OCI-LY1 (cell line): ENCODE results near the gene AVPI1.
A peak's percentile ranks its signal among the peaks of the same experiment; 100 is the strongest.

Experiments used
- H2AFZ ChIP-seq: fragments of 200-600 bp; sonication (generic), shearing (Covaris generic); 2 replicates; pipeline ENCODE4 v1.6.0; 2014; ENCODE audit warnings: antibody characterized with exemption, mild to moderate bottlenecking, low read length
- H3F3A ChIP-seq: fragments of 200-600 bp; sonication (generic), shearing (Covaris generic); 2 replicates; pipeline ENCODE4 v1.6.0; 2014; ENCODE audit warnings: mild to moderate bottlenecking, antibody characterized with exemption, low read length, moderate library complexity; ENCODE audit not compliant: insufficient read depth
- H3K27ac ChIP-seq: fragments of 200-600 bp; sonication (generic); 2 replicates; pipeline ENCODE4 v1.5.1; 2014; ENCODE audit warnings: low read length, mixed run types, mild to moderate bottlenecking, low read depth; ENCODE audit not compliant: poor library complexity, severe bottlenecking
- H3K27me3 ChIP-seq: fragments of 200-600 bp; sonication (generic); 2 replicates; pipeline ENCODE4 v1.6.0; 2014; ENCODE audit warnings: antibody characterized with exemption, mild to moderate bottlenecking, low read length, moderate library complexity; ENCODE audit not compliant: insufficient read depth
- H3K36me3 ChIP-seq: fragments of 200-600 bp; sonication (generic); 2 replicates; pipeline ENCODE4 v1.6.1; 2014; ENCODE audit warnings: mild to moderate bottlenecking, antibody characterized with exemption, low read length, moderate library complexity, mixed read lengths; ENCODE audit not compliant: insufficient read depth
- H3K4me1 ChIP-seq: fragments of 200-600 bp; sonication (generic); 2 replicates; pipeline ENCODE4 v1.5.1; 2014; ENCODE audit warnings: mild to moderate bottlenecking, low read length, moderate library complexity; ENCODE audit not compliant: insufficient read depth, severe bottlenecking
- H3K4me2 ChIP-seq: fragments of 200-600 bp; sonication (generic), shearing (Covaris generic); 2 replicates; pipeline ENCODE4 v1.6.1; 2014; ENCODE audit warnings: low read length
- H3K4me3 ChIP-seq: fragments of 200-600 bp; sonication (generic); 2 replicates; pipeline ENCODE4 v1.5.1; 2014; ENCODE audit warnings: low read length, low read depth, mild to moderate bottlenecking, mixed read lengths; ENCODE audit not compliant: poor library complexity, severe bottlenecking
- H3K79me2 ChIP-seq: fragments of 200-600 bp; shearing (Covaris generic); 2 replicates; pipeline ENCODE4 v1.6.1; 2016; ENCODE audit warnings: mixed run types, low read length, mixed read lengths; ENCODE audit not compliant: insufficient read depth
- H3K9ac ChIP-seq: fragments of 200-600 bp; sonication (generic), shearing (Covaris generic); 2 replicates; pipeline ENCODE4 v1.6.1; 2014; ENCODE audit warnings: mild to moderate bottlenecking, low read length, mixed read lengths
- H3K9me2 ChIP-seq: fragments of 200-600 bp; sonication (generic), shearing (Covaris generic); 2 replicates; pipeline ENCODE4 v1.6.1; 2014; ENCODE audit warnings: low read depth, mild to moderate bottlenecking, low read length, mixed read lengths
- H3K9me3 ChIP-seq: fragments of 200-600 bp; shearing (Covaris generic); 2 replicates; pipeline ENCODE4 v1.6.1; 2014; ENCODE audit warnings: low read length, mixed read lengths
- H4K20me1 ChIP-seq: fragments of 200-600 bp; sonication (generic), shearing (Covaris generic); 2 replicates; pipeline ENCODE4 v1.6.0; 2016; ENCODE audit warnings: mild to moderate bottlenecking, low read length; ENCODE audit not compliant: insufficient read depth
- CTCF ChIP-seq: fragments of 200-600 bp; sonication (generic), shearing (Covaris generic); IDR thresholded peaks from 2 replicates; pipeline ENCODE4 v1.5.1; 2017; ENCODE audit warnings: mild to moderate bottlenecking, antibody characterized with exemption, low read length, moderate library complexity, mixed read lengths
- EZH2 ChIP-seq: fragments of 200-600 bp; sonication (generic), shearing (Covaris generic); IDR thresholded peaks from 2 replicates; pipeline ENCODE4 v1.8.0; 2017; ENCODE audit warnings: borderline replicate concordance, mixed run types, mild to moderate bottlenecking, antibody characterized with exemption, low read length, moderate library complexity, mixed read lengths

AVPI1 gene

GRCh38 chr10:97676770-97677581 is 10.1 kb downstream of the AVPI1 start:
- no peaks in the 10 kb centered on the region for H3K27me3 ChIP-seq
- H3F3A ChIP-seq: no peaks in the 10 kb centered on the region
- no peaks in the 10 kb centered on the region; the same call in 1 of the 2 replicates for H3K36me3 ChIP-seq
- H2AFZ ChIP-seq: no peak overlapping the region
- no peak overlapping the region for H3K27ac ChIP-seq
- H3K9me2 ChIP-seq: no peaks in the 10 kb centered on the region
- no peaks in the 10 kb centered on the region for H3K9me3 ChIP-seq
- no peak overlapping the region for H3K4me2 ChIP-seq
- H3K79me2 ChIP-seq: no peaks in the 10 kb centered on the region
- no peak overlapping the region for H3K9ac ChIP-seq
- TF ChIP-seq CTCF (peak; percentile 44), EZH2 (no peak)
- H3K4me3 ChIP-seq: no peak overlapping the region
- no peaks in the 10 kb centered on the region for H3K4me1 ChIP-seq
- H4K20me1 ChIP-seq: no peaks in the 10 kb centered on the region

GRCh38 chr10:97675222-97675621 is 11.8 kb downstream of the AVPI1 start:
- H3F3A ChIP-seq: no peaks in the 10 kb centered on the region
- no peak overlapping the region for H3K4me3 ChIP-seq
- H3K36me3 ChIP-seq: no peaks in the 10 kb centered on the region; the same call in 1 of the 2 replicates

GRCh38 chr10:97673736-97674525 is 13.1 kb downstream of the AVPI1 start:
- no peak overlapping the region for H3K9ac ChIP-seq
- TF ChIP-seq CTCF: no peak
- H3K27ac ChIP-seq: no peak overlapping the region
- no peaks in the 10 kb centered on the region for H3K4me1 ChIP-seq
- no peaks in the 10 kb centered on the region for H3K9me3 ChIP-seq
- no peaks in the 10 kb centered on the region for H3K27me3 ChIP-seq
- no peaks in the 10 kb centered on the region for H3K9me2 ChIP-seq
- H3F3A ChIP-seq: no peaks in the 10 kb centered on the region
- no peak overlapping the region for H3K4me2 ChIP-seq
- no peaks in the 10 kb centered on the region for H4K20me1 ChIP-seq
- H3K79me2 ChIP-seq: no peaks in the 10 kb centered on the region
- H2AFZ ChIP-seq: no peak overlapping the region
- H3K36me3 ChIP-seq: no peaks in the 10 kb centered on the region; the same call in 1 of the 2 replicates
- no peak overlapping the region for H3K4me3 ChIP-seq

More at GRCh38 chr10:97675222-97675621, 11.8 kb downstream of the AVPI1 start:
- Histone ChIP-seq H3K9ac (no peak overlapping the region), H3K9me2 (no peaks in the 10 kb centered on the region), H3K27ac (no peak overlapping the region), H3K4me1 (no peaks in the 10 kb centered on the region), H3K27me3 (no peaks in the 10 kb centered on the region), H3K4me2 (no peak overlapping the region), H3K9me3 (no peaks in the 10 kb centered on the region), H2AFZ (no peak overlapping the region), H3K79me2 (no peaks in the 10 kb centered on the region), H4K20me1 (no peaks in the 10 kb centered on the region)
- TF ChIP-seq CTCF: no peak
- TF ChIP-seq EZH2: no peak
